GM21528 (cell line): Measurements from ENCODE around the gene CEACAM5.

ENCODE experiments used
- ATAC-seq: cut with Tn5 transposase; IDR thresholded peaks from one replicate; pipeline ENCODE4 v1.9.1; 2021; ENCODE audit warnings: mild to moderate bottlenecking, moderate library complexity; ENCODE audit not compliant: unreplicated experiment, low FRiP score

The CEACAM5 gene

GRCh38 chr19:41708481-41708880 lies at the start of gene CEACAM5:
TSS of gene CEACAM5 (plus strand) at chr19:41708626. CDS start at chr19:41708732, 106 bp downstream.
- ATAC-seq, result no peak

GRCh38 chr19:41666075-41666474 lies 42.4 kb upstream of the CEACAM5 start:
- no peak for ATAC-seq

- no peak for ATAC-seq
These were observed 40.1 kb upstream of the CEACAM5 start for GRCh38 chr19:41668315-41668714.

- ATAC-seq, result no peak
These were observed 37.7 kb upstream of the CEACAM5 start for GRCh38 chr19:41670755-41671154.

- no peak for ATAC-seq
These were observed 36.9 kb upstream of the CEACAM5 start for GRCh38 chr19:41671486-41671885.

- no peak for ATAC-seq
These were observed 26.0 kb upstream of the CEACAM5 start for GRCh38 chr19:41682437-41682836.

- no peak for ATAC-seq
These were observed 21.0 kb upstream of the CEACAM5 start for GRCh38 chr19:41687419-41687818.

GRCh38 chr19:41688098-41688497 lies 20.3 kb upstream of the CEACAM5 start, which contains the start of gene CEACAM7:
TSS of gene CEACAM7 (minus strand) at chr19:41688270. CDS start at chr19:41688165, 105 bp downstream.
- no peak for ATAC-seq

GRCh38 chr19:41688687-41689086 lies 19.7 kb upstream of the CEACAM5 start:
- no peak for ATAC-seq

- ATAC-seq, result no peak
These were observed 18.2 kb upstream of the CEACAM5 start for GRCh38 chr19:41689993-41690800.

- ATAC-seq, result no peak
These were observed 17.7 kb upstream of the CEACAM5 start for GRCh38 chr19:41690801-41691065.

- ATAC-seq, result no peak
These were observed 17.0 kb upstream of the CEACAM5 start for GRCh38 chr19:41691268-41691970.

GRCh38 chr19:41694196-41694595 lies 14.2 kb upstream of the CEACAM5 start:
- ATAC-seq, result no peak

GRCh38 chr19:41694831-41695635 lies 13.4 kb upstream of the CEACAM5 start:
- ATAC-seq, result no peak

GRCh38 chr19:41695745-41696144 lies 12.7 kb upstream of the CEACAM5 start:
- ATAC-seq, result no peak

GRCh38 chr19:41696402-41697197 lies 11.8 kb upstream of the CEACAM5 start:
- ATAC-seq, result no peak

- ATAC-seq, result no peak
These were observed 11.1 kb upstream of the CEACAM5 start for GRCh38 chr19:41697198-41697855.

- no peak for ATAC-seq
These were observed 9.6 kb upstream of the CEACAM5 start for GRCh38 chr19:41698746-41699230.

GRCh38 chr19:41699231-41699967 lies 9.0 kb upstream of the CEACAM5 start:
- no peak for ATAC-seq
